GM12873 (cell line): ENCODE results near the gene IFNW1.
"Not testable (repeated sequence)": the region's sequence is repeated elsewhere in the genome, so short reads cannot be mapped to it uniquely, and the experiment has no call there.

Source experiments
- TF ChIP-seq, protein P1 (sequence below): IDR thresholded peaks from 2 replicates; pipeline ENCODE4 v1.5.1; 2012; ENCODE audit warnings: low read depth, mild to moderate bottlenecking, moderate library complexity, low read length, control low read depth; ENCODE audit not compliant: insufficient read depth; ENCODE audit errors: missing control alignments

The IFNW1 gene

DNA sequence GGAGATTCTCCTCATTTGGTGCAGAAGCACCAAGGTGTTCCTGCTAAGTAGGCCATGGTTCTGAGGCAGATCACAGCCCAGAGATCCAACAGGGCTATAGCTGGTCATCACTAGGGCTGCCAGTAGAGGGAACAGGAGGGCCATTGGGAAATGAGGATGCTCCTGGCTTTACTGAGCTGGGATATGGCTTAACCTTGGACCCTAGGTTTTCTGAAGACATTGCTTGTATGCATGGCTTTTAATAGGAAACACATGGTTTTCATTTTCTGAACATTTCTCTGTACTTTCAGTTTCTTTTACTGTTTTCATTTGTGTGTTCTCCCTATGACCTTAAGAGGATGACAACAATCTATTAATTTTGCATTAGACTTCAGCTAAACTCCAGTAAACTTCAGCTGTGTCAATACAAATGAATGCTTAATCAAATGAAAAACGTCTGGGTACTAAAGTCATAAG is at the start of gene IFNW1:
Gene IFNW1 (minus strand): TSS at position 406 of the 456 bp plus-strand sequence. CDS start 262 bp downstream, at position 144.
- TF ChIP-seq, protein P1, sequence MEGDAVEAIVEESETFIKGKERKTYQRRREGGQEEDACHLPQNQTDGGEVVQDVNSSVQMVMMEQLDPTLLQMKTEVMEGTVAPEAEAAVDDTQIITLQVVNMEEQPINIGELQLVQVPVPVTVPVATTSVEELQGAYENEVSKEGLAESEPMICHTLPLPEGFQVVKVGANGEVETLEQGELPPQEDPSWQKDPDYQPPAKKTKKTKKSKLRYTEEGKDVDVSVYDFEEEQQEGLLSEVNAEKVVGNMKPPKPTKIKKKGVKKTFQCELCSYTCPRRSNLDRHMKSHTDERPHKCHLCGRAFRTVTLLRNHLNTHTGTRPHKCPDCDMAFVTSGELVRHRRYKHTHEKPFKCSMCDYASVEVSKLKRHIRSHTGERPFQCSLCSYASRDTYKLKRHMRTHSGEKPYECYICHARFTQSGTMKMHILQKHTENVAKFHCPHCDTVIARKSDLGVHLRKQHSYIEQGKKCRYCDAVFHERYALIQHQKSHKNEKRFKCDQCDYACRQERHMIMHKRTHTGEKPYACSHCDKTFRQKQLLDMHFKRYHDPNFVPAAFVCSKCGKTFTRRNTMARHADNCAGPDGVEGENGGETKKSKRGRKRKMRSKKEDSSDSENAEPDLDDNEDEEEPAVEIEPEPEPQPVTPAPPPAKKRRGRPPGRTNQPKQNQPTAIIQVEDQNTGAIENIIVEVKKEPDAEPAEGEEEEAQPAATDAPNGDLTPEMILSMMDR = peak; percentile 33

DNA sequence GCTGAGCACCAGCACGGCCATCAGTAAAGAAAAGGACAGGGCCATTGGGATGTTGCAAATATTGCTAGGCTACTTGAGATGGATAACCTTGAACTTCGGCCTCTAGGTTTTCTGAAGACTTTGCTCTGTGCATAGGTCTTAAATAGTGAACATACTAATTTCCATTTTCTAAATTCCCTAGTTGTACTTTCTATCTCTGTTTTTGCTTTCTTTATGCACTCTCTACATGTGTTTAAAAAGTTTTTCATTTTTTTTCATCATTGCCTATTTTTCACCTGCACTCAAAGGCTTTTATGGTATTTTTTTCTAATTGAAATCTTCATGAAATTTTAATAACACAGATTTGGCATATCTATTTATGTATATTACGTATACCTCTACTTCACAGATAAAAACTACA is 45.9 kb upstream of the IFNW1 start, which contains the start of gene IFNA4:
Gene IFNA4 (minus strand): TSS at position 101 of the 400 bp plus-strand sequence. CDS start 56 bp downstream, at position 45.
- TF ChIP-seq, protein P1 = not testable (repeated sequence)

- TF ChIP-seq, protein P1 = peak; percentile 63
Measured at GRCh38 chr9:21182810-21183736, 41.4 kb upstream of the IFNW1 start.

- TF ChIP-seq, protein P1 = no peak
Measured at GRCh38 chr9:21174671-21175070, 33.0 kb upstream of the IFNW1 start.

GRCh38 chr9:21172156-21172555 is 30.5 kb upstream of the IFNW1 start:
- TF ChIP-seq, protein P1 = no peak

DNA sequence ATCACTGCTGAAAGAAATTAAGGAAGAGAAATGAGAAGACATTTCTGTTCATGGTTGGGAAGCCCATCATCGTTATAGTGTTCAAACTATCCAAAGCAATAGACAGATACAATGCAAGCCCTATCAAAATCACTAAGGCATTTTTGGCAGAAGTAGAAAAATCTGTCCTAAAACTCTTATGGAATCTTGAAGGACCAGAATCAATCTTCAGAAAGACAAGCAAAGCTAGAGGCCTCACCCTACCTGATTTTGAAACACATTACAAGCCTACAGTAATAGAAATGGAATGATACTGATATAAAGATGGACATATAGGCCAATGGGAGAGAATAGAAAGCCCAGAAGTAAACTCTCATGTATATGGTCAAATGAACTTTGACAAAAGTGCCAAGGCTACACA is 29.7 kb upstream of the IFNW1 start:
- TF ChIP-seq, protein P1 = no peak

GRCh38 chr9:21166560-21166959 is 24.9 kb upstream of the IFNW1 start, which contains the start of gene IFNA21:
IFNA21 (minus strand) TSS chr9:21166660; CDS start chr9:21166612, 48 bp downstream.
- TF ChIP-seq, protein P1 = not testable (repeated sequence)
